HuH-7 (cell line): ENCODE results near the gene PIK3R2.
A peak's percentile ranks its signal among the peaks of the same experiment; 100 is the strongest.
"Not testable (repeated sequence)": the region's sequence is repeated elsewhere in the genome, so short reads cannot be mapped to it uniquely, and the experiment has no call there.

ENCODE experiments used
- DNase-seq: peaks from one replicate; pipeline ENCODE4 v3.0.0; 2011; ENCODE audit warnings: low spot score

Gene PIK3R2

DNA sequence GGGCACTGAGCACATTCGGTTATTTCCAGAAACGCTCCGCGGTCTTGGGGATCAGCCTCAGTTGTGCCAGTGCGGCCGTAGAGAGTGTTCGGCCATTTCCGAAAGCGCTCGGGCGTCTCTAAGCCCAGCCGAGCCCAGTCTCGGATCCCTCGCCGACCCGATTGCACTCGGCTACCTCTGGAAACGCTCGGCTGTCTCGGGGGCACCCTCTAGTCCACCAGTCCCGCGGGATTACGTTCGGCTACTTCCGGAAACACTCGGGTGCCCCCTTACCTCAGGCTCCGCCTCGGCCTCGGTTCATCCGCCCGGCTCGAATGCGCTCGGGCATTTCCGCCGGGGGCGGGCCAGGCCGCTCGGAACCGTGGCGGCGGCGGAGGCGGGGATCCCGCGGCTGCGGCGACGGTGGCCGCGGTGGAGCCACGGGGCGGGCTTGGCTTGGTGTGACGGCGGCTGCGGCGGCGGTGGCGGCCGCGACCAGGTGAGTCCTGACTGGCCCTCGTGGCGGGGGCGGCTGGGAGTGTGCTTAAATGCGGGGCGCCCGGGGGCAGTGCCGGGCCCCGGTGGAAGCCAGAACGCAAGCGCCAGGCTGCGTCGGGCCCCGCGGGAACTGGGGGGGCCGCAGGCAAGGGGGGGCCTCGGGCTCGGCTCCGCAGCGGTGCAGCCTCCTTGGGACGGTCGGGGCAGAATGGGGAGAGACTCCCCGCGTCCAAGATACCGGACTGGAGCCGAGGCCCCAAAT, at the start of gene PIK3R2:
Gene PIK3R2 (plus strand): TSS at position 347 of the 739 bp plus-strand sequence. CDS start 2,717 bp downstream, outside the sequence.
- peak; percentile 96 for DNase-seq

DNA sequence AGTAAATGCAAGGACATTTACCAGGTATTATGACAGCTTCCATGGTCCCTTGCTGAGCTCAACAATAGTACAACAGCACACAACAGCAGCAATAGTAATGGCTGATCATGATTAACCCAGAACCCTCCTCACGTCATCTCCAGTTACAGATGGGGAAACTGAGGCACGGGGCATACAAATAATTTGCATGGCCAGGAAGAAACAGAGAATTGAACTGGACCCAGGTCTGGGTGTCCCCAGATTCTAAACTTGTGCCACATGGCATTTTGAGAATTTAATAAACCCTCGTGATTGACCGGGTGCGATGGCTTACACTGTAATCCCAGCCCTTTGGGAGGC, 48.2 kb upstream of the PIK3R2 start:
- no peak for DNase-seq

DNA sequence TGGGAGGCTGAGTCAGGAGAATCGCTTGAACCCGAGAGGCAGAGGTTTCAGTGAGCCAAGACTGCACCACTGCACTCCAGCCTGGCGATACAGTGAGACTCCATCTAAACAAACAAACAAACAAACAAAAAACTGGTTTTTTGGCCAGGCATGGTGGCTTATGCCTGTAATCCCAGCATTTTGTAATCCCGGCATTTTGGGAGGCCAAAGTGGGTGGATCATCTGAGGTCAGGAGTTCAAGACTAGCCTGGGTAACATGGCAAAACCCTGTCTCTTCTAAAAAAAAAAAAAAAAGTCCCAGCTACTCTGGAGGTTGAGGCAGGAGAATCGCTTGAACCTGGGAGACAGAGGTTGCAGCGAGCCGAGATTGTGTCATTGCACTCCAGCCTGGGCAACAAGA, 47.7 kb upstream of the PIK3R2 start:
- DNase-seq = not testable (repeated sequence)

DNA sequence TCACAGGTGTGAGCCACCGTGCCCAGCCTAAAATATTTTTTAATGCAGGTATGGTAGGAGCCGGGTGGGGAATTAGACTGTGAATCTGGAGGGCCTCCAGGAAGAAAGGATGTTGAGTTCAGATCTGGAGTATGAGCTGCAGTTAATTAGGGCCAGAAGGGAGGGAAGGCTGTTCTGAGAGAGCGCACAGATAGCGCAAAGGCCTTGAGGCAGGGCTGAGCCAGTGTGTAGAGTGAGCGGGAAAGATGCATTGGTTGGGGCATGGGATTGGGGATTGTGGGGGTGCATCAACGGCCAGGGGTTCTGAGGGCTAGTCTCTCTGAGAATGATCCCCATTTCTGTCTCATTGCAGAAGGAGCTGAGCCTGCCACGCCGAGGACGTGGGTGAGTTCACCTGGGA, 45.7 kb upstream of the PIK3R2 start:
- DNase-seq = no peak

DNA sequence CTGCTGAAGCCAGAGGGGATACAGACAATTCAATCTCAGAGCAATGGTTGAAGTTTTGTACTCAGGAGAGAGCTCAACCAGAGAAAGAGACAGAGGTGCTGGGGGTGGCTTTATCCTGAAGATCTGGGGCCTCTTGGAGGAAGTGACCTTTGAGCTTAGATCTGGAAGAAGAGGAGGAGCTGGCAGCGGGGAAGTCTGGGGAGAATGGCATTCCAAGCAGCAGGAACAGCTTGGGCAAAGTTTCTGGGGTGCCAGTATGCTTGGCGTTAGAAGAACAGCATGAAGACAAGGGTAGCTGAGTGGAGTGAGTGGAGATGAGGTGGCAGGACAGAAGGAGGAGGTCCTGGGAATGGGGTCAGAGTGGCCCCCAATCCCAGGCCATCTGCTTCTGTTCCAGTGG, 44.1 kb upstream of the PIK3R2 start:
- DNase-seq = no peak

DNA sequence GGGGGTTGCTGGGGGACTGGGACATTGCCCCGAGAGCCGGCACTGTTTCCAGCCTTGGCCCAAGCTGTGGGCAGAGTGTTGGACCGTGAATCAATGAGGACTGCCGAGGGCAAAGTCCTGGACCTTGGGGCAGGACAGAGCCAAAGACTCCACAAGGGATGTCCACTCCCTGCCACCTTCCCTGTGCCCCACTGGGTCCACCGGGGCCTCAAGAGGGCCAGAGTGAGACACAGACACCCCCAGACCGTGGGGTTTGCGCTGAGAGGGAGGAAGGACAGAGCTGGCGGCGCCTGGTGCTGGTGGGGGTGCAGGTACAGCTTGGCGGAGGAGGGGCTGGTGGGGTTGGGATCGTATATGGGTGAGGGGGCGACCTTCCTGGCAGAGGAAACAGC, 43.6 kb upstream of the PIK3R2 start:
- no peak for DNase-seq

DNA sequence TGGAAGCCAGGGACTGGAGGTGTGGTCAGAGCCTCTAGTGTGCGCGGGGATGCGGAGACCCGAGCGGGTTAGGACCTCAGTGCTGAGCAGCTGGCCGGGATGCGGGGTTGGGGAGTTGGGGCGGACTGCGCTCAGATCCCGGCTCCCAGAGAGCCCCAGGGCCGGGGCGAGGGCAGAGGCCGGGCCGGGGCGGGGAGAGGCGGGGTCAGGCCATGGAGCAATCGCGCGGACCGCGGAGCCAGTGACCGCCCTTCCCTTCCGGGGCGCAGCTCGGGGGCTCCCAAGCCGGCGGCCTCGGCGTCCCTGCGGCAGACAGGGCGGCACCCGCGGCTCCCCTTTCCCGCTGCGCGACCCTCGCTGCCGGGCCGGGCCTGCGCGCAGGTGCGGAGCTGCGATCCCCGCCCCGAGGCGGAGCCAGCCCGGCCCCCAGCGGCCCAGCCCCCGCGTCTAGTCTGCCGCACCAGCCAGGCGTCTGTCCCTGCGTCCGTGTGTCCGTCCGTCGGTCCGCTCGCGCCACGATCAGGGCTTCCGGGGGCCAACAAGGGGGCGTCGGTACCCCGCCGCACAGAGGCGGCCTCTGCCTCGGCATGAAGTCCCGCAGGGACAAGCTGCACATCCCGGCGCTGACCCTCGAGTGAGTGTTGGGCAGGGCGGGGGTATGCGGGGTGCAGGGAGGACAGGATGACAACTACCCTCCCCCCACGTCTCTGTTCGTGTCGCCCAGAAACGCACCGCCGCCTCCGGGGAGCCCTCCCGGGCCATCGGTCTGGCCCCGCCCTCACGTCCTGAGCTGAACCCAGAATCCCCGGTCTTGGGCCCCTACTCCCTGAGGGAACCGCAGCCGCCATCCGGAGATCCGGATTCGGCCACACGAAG, 43.0 kb upstream of the PIK3R2 start:
- DNase-seq = peak; percentile 57

DNA sequence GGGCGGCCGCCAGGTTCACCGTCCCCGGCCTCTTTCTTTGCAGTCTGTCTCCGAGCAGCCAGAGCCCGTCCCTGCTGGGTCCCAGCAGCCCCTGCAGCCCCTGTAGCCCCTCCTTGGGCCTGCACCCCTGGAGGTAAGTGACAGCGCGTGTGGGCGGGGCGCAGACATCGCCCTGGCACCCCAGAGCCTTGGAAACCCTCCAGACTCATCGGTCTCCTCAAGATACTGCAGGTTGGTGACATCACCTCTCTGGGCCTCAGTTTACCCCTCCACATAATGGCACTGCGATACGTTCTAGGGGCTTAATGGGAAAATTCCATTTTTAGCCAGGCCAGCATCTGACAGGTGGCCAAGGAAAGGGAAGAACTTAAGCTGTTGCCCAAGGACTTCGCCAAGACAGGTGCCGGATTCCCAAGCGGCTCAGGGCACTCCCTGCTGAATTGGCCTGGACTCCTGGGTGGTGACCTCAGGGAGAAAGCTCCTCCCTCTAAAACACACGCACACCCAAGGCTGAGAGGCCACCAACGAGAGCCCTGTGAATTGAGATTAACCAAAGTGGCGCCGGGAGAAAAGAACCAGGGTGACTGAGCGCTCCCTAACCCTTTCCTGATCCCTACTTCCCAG, 42.2 kb upstream of the PIK3R2 start:
- DNase-seq = no peak

DNA sequence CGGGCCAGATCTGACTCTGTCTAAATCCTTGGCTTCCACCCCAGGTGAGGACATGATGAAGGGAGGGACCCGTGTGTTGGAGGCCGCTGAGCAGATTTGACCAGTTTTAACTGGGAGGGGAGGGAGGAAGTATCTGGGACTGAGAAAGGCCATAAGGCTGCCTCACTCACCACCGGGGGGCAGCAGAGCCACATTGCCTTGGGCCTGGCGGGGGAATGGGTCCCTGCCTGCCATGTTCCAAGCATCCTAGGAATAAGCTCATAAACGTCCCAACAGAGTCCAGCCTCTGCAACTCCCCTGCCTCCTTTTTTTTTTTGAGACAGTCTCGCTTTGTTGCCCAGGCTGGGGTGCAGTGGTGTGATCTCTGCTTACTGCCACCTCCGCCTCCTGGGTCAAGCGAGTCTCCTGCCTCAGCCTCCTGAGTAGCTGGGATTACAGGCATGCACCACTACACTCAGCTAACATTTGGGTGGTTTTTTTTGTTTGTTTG, 39.9 kb upstream of the PIK3R2 start:
- DNase-seq = peak; percentile 93

DNA sequence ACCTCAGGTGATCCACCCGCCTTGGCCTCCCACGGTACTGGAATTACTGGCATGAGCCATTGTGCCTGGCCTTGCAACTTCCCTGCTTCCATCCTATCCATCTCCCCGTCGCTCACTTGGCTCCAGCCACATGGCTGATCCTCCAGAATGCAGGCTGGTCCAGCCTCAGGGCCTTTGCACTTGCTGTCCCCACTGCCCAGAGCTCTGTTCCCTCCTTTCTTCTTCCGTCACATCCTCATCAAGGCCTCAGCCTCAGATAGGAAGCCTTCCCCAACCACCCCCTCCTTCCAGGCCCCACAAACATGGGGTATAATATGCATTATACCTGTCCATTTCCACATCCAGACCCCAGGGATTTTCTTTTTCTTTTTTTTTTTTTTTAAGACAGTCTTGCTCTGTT, 39.1 kb upstream of the PIK3R2 start:
- no peak for DNase-seq

DNA sequence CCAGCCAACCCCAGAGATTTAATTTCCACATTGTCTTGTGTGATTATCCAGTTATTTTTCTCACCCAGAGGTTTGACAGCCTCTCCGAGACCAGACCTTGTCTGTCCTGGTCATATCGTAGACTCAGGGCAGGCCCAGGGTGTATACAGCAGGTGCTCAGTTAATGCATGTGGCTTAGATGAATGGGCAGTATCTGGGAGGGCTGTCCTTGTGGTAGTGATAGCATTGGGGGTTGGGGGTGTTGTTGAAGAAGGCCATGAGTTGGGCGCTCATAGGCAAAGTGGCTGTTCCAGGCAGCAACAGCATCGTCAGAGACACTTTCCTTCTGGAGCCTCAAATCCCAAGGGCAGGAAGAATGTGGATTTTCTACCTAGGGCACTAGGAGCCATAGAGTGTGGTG, 38.5 kb upstream of the PIK3R2 start:
- DNase-seq = no peak

DNA sequence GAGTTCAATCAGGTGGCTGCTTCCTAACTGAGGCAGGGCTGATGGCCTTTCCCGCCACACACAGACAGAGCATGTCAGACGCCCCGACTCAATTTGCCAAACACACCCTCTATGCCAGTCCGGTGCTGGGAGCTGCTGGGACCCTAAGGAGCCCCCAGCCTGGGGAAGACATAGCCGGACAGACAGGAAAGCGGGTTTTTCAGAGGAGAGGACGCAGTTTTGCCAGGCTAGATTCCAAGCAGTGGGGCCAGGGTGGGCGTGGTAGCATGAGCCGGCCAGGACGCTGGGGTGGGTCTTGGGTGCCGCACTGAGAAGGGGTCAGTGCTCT, 35.6 kb upstream of the PIK3R2 start:
- no peak for DNase-seq

DNA sequence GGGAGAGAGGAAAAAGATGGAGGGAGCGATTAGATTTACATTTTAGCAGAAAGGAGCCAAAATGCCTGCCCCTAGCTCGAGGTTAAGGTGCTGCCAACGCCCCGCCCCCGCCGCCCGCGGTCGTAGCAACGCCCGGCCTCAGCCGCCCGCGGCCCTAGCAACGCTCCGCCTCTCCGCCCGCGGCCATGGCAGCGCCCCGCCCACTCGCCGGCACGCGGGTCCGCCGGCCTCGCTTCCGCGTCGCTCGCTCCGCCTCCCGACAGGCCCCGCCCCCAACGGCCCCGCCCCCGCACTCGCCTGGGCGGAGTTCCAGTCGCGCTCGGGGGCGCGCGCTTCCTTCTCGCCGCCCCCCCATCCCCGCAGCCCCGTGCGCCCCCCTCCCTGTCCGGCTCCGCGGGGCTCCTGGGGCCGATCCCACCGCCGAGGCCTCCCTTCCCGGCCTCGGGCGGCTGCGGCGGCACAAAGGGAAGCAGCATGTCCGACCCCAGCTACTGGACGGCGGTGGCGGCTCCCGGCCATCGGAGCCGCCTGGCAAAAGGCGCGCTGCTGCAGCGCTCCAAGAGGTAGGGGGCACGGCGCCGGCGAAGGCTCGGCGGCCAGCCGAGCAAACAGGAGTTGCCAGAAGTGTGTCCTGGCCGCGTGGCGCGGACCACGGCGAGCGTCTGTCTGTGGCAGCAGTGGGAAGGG, 35.1 kb upstream of the PIK3R2 start:
- peak; percentile 92 for DNase-seq

DNA sequence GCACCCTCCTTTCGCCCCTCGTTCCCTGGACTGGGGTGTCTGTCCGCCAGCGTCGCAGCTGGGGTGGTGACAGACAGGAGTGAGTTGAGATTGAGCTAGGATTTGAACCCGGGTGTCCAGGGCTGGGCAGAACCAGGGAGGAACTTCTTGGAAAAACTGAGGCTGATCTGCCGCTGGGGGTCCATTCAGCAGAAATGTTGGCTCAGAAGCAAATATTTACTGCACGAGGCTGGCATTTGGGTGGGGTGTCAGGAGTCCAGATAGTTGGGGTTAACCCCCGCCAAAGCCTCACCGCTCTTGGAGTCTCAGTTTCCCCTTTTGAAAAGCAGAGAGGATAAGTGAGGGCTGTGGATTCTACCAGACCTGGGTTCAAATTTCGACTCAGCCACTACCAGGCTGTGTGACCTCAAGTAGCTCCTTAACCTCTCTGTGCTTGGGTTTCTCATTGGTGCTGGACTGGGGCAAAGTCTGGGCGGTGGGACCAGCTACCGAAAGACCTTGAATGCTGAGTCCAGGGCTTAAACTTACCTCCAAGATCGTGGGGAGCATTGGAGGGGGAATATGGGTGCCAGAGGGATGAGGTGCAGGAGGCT, 34.4 kb upstream of the PIK3R2 start:
- DNase-seq = no peak

DNA sequence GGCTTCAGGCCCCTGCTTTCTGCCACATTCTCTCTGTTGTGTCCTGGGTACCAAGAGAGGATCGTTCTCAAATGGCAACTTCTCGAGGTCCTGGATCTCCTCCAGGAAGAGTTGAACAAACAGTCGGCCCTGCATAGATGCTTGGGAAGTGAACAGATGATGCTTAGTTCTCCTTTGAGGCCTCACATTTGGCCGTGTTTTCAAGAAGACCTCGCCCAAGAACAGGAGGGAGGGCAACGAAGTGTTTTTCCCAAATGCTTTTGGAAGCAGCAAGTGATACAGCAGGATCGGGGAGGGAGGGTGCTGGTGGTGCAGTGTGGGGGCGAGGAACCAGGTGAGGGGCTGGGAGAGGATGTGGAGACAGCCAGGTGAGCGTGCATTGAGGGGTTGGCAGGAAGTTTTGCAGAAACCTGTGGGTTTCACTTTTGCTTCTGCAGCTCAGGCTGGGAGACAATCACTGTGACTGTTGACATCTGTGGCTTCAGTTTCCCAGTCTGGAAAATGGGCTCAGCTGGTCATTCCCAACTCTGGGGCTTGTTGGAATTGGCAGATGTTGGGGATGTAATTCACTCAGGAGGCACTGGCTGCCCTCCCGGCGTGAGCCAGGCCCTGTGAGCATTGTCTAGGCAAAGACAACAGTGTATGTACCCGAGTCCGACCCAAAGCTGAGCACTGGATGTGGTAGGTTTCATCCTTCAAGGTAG, 33.8 kb upstream of the PIK3R2 start:
- DNase-seq = no peak

DNA sequence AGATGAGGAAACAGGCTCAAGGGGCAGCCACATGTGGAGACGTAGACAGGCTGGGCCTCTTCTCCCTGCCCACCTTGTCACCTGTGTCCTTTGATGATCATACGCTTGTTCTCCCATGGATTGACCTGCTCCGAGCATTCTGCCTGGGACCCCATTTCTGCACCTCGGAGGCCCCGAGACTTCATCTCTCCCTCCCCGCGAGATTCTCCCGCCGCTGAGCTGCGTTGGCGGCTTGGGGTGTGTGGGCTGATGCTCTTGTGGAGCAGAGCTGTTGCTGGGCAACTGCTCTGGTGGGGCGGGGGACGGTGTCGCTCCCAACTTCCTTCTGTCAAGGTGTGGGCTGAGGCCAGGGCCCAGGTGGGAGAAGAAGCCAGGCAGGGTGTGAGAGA, 33.3 kb upstream of the PIK3R2 start:
- no peak for DNase-seq

DNA sequence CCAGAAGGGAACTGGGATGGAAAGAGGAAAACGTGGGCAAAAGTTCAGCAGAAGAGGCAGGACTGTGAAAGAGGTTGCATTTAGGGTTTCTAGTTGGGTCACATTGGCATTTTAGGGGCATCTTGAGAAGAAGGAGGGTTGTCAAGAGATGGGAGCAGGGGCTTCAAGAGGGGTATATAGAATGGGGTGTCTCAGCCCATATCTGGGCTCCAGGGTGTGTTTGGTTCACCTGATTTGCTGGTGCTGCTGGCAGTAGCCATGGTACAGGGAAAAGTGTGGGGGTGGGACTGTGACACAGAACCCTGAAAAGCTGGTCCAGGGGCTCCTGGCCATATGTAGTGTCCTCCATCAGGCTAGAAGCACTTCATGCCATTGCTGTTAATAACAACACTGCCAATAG, 32.8 kb upstream of the PIK3R2 start:
- DNase-seq = no peak

DNA sequence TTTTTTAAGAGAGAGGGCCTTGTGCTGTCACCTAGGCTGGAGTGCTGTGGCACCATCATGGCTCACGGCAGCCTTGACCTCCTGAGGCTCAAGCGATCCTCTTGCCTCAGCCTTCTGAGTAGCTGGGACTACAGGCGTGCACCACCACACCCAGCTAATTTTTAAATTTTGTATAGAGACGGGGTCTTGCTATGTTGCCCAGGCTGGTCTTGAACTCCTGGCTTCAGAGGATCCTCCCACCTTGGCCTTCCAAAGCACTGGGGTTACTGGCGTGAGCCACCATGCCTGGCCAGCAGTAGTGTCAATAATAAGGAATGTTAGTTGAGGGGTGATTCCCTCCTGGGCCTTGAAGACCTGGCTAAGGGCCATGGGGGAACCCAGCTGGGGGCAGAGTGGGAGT, 31.8 kb upstream of the PIK3R2 start:
- DNase-seq = no peak

DNA sequence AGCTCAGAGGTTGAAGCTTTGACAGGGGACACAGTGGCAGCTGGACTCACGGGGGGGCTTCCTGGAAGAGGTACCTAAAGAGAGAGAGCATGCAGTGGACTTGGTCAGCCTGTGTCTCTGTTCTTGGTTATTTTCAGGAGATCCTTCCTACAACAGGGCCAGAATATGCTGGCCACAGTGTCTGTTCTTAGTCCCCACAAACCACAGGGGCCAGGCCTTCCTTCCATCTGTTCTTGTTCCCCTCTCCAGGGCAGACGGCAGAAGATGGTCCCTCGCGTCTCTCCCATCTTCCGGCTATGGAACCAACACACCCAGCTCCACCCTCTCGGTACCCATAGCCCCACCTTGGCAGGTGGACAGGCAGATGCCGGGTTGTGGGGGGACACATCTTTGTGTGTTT, 30.5 kb upstream of the PIK3R2 start:
- no peak for DNase-seq

DNA sequence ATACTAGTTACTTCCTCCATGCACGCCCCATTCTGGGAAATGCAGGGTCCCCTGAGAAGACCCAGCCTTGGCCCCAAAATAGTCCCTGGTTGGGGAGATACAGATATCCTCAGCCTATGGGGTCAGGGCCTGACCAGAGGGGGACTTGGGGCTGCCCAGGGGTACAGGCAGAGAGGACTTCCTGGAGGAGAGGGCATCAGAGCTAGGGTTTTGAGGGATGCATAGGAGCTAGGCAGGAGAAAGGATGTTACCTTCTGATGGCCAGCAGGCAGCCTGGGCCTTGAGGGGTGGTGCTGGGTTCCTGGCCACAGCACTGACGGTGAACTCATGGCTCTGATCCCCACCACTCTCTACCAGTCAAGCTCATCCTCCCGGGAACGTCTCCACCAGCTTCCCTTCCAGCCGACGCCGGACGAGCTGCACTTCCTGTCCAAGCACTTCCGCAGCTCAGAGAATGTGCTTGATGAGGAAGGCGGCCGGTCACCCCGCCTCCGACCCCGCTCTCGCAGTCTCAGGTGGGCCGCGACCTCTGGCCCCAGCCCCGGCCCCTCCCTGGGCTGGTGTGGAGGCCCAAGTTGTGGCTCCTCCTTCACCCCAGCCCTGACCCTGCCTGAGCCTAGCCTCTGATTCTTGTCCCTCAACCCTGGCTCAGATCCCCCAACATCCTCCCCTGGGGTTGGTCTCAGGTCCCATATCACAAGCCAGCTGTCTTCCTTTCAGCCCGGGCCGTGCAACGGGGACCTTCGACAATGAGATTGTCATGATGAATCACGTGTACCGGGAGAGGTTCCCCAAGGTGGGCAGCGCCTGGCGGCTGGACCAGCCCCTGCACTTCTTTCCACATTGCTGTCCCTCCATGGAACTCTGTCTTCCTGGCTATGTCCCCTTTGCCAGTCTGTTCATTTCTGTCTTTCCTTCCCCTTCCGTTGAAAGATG, 29.8 kb upstream of the PIK3R2 start:
- no peak for DNase-seq
